PC-9 (cell line): Measurements from ENCODE around the gene RGS11. TPM values are rescaled to one million over a fixed set of nuclear protein-coding genes. Genes with fewer than 3 reads are reported as not detected.

Experiments used
- BruUV-seq: library from RNA; stranded (reverse); fragments of 400-500 nt; replicated peaks from 2 replicates; lab custom pipeline; 2021; lab: Mats Ljungman, UMichigan
- CTCF ChIA-PET: fragments of 300-600 bp; sonication (Branson Sonifier 250); formaldehyde crosslinking; loops from one replicate; lab custom pipeline; 2022; ENCODE audit warnings: antibody characterized with exemption; lab: Charles Lee
- POLR2A ChIA-PET: fragments of 300-600 bp; sonication (Branson Sonifier 250); formaldehyde crosslinking; loops from one replicate; lab custom pipeline; 2022; ENCODE audit warnings: antibody characterized with exemption; ENCODE audit not compliant: unreplicated experiment; lab: Charles Lee
- DNase-seq, 2 experiments: peaks; one replicate each; pipeline versions ENCODE4 v3.0.0 to v3.0.0-alpha.2; 2015 to 2022; ENCODE audit warnings: mixed read lengths in 1 of 2
- H2AFZ ChIP-seq: fragments of 200-600 bp; sonication (generic); 2 replicates; pipeline ENCODE4 v1.8.1; 2017; ENCODE audit warnings: antibody characterized with exemption
- H3F3A ChIP-seq: fragments of 200-600 bp; sonication (generic); 2 replicates; pipeline ENCODE4 v1.8.1; 2017; ENCODE audit warnings: antibody characterized with exemption, mild to moderate bottlenecking, low read depth; ENCODE audit not compliant: insufficient read depth
- H3K27ac ChIP-seq: fragments of 200-600 bp; sonication (generic); 2 replicates; pipeline ENCODE4 v1.6.1; 2016; ENCODE audit warnings: mixed run types
- H3K27me3 ChIP-seq: fragments of 200-600 bp; sonication (generic); 2 replicates; pipeline ENCODE4 v1.6.1; 2016; ENCODE audit warnings: low read depth, mixed run types; ENCODE audit not compliant: insufficient read depth
- H3K36me3 ChIP-seq: fragments of 200-600 bp; sonication (generic); 2 replicates; pipeline ENCODE4 v1.6.1; 2016; ENCODE audit warnings: low read depth, mixed run types
- H3K4me1 ChIP-seq: fragments of 200-600 bp; sonication (generic); replicated peaks from 2 replicates; pipeline ENCODE4 v1.6.1; 2016; ENCODE audit warnings: mixed run types; ENCODE audit not compliant: insufficient read depth
- H3K4me2 ChIP-seq: fragments of 200-600 bp; sonication (generic); 2 replicates; pipeline ENCODE4 v1.6.1; 2017; ENCODE audit warnings: mixed run types
- H3K4me3 ChIP-seq: fragments of 200-600 bp; sonication (generic); 2 replicates; pipeline ENCODE4 v1.6.1; 2016; ENCODE audit warnings: mixed run types
- H3K79me2 ChIP-seq: fragments of 200-600 bp; sonication (generic); 2 replicates; pipeline ENCODE4 v1.6.1; 2017; ENCODE audit warnings: low read depth, mixed run types
- H3K9me2 ChIP-seq: fragments of 200-600 bp; sonication (generic); 2 replicates; pipeline ENCODE4 v1.8.1; 2017; ENCODE audit warnings: mild to moderate bottlenecking; ENCODE audit not compliant: insufficient read depth
- H3K9me3 ChIP-seq: fragments of 200-600 bp; sonication (generic); 2 replicates; pipeline ENCODE4 v1.8.1; 2016; ENCODE audit warnings: low read depth; ENCODE audit not compliant: insufficient read depth
- H4K20me1 ChIP-seq: fragments of 200-600 bp; sonication (generic); 2 replicates; pipeline ENCODE4 v1.8.1; 2017; ENCODE audit not compliant: insufficient read depth
- CTCF ChIP-seq: fragments of 200-600 bp; sonication (generic); conservative IDR thresholded peaks from 2 replicates; pipeline ENCODE4 v1.6.1; 2017; ENCODE audit warnings: mixed run types, antibody characterized with exemption, mild to moderate bottlenecking, moderate library complexity
- EZH2 ChIP-seq: fragments of 200-600 bp; sonication (generic); IDR thresholded peaks from 2 replicates; pipeline ENCODE4 v1.8.0; 2017; ENCODE audit warnings: antibody characterized with exemption, low read depth
- intact Hi-C: fragments of 100-400 bp; cut with micrococcal nuclease; formaldehyde crosslinking; loops from one replicate; pipeline ENCODE4 v1.10.0; 2022; ENCODE audit not compliant: unreplicated experiment
- total RNA-seq: library from RNA; stranded (reverse); gene quantifications from 2 replicates; pipeline ENCODE4 v1.2.3, GENCODE V29; 2021

RGS11 gene
- total RNA-seq, 1 experiment from 2014 or later, result not detected

- intact Hi-C loops, result no loop called here
- Histone ChIP-seq H3K4me2 (no peak overlapping the region), H3K9me2 (no peaks in the 10 kb centered on the region), H3K9me3 (no peaks in the 10 kb centered on the region), H3K4me1 (peaks cover 13% of the 10 kb centered on the region), H3K36me3 (peaks cover 7% of the 10 kb centered on the region; the same call in 1 of the 2 replicates), H3K27me3 (no peaks in the 10 kb centered on the region), H3K27ac (no peak overlapping the region), H3K4me3 (no peak overlapping the region), H3F3A (peaks cover 9% of the 10 kb centered on the region; the same call in 1 of the 2 replicates), H4K20me1 (peaks cover 35% of the 10 kb centered on the region), H3K79me2 (peaks cover 32% of the 10 kb centered on the region), H2AFZ (no peak overlapping the region)
- ChIA-PET POLR2A (no interaction called here), CTCF (no interaction called here)
- DNase-seq, result no peak
- TF ChIP-seq EZH2 (no peak), CTCF (no peak)
- no TSS peak for BruUV-seq
Observed at GRCh38 chr16:314795-315299, 39.1 kb upstream of the RGS11 start.

GRCh38 chr16:314351-314750 lies 38.6 kb upstream of the RGS11 start:
- Histone ChIP-seq H3K79me2 (peaks cover 27% of the 10 kb centered on the region), H3F3A (peaks cover 9% of the 10 kb centered on the region; the same call in 1 of the 2 replicates), H3K27ac (no peak overlapping the region), H3K9me3 (no peaks in the 10 kb centered on the region), H3K4me2 (no peak overlapping the region), H3K4me3 (no peak overlapping the region), H2AFZ (no peak overlapping the region), H3K27me3 (no peaks in the 10 kb centered on the region), H3K36me3 (peaks cover 7% of the 10 kb centered on the region; the same call in 1 of the 2 replicates), H4K20me1 (peaks cover 32% of the 10 kb centered on the region), H3K4me1 (peaks cover 13% of the 10 kb centered on the region), H3K9me2 (no peaks in the 10 kb centered on the region)
- no peak for TF ChIP-seq EZH2
- no peak for TF ChIP-seq CTCF
- ChIA-PET CTCF (no interaction called here), POLR2A (no interaction called here)
- DNase-seq, result no peak
- no TSS peak for BruUV-seq
- intact Hi-C loops, result no loop called here

- CTCF ChIA-PET, result no interaction called here
Observed at GRCh38 chr16:311725-312124, 36.0 kb upstream of the RGS11 start.

More at GRCh38 chr16:311725-312124, 36.0 kb upstream of the RGS11 start:
- no peak for DNase-seq
- intact Hi-C loops, result no loop called here
- peaks cover 7% of the 10 kb centered on the region; the same call in 1 of the 2 replicates for H3K36me3 ChIP-seq
- H3K27me3 ChIP-seq, result no peaks in the 10 kb centered on the region
- H3K4me3 ChIP-seq, result no peak overlapping the region
- no peaks in the 10 kb centered on the region for H3F3A ChIP-seq
- H4K20me1 ChIP-seq, result peaks cover 14% of the 10 kb centered on the region
- TF ChIP-seq CTCF (no peak), EZH2 (no peak)
- H2AFZ ChIP-seq, result no peak overlapping the region
- H3K79me2 ChIP-seq, result 0 out of 2 replicates have a peak, but pooled peaks cover 10% of the 10 kb centered on the region
- no TSS peak for BruUV-seq
- H3K27ac ChIP-seq, result no peak overlapping the region
- H3K9me2 ChIP-seq, result no peaks in the 10 kb centered on the region
- H3K9me3 ChIP-seq, result no peaks in the 10 kb centered on the region
- H3K4me1 ChIP-seq, result peaks cover 6% of the 10 kb centered on the region
- H3K4me2 ChIP-seq, result no peak overlapping the region
- POLR2A ChIA-PET, result no interaction called here
